Muscle layer of duodenum (tissue), 2 donors: ENCODE results near the gene CPED1.
A peak's percentile ranks its signal among the peaks of the same experiment; 100 is the strongest.

Experiments used
- H3K27ac ChIP-seq: one replicate; pipeline ENCODE4 v1.7.0; 2013; ENCODE audit warnings: mild to moderate bottlenecking, low read length
- H3K27me3 ChIP-seq: one replicate; pipeline ENCODE4 v1.7.0; 2013; ENCODE audit warnings: low read depth, mild to moderate bottlenecking, control low read depth, low read length
- H3K36me3 ChIP-seq, 2 donors: one replicate each; pipeline ENCODE4 v1.7.0; 2013; ENCODE audit warnings: low read length in 2 of 2, control low read depth in 1 of 2, mild to moderate bottlenecking in 1 of 2; ENCODE audit not compliant: insufficient read depth in 2 of 2, control insufficient read depth in 1 of 2
- H3K4me1 ChIP-seq, 2 donors: one replicate each; pipeline ENCODE4 v1.7.0; 2013; ENCODE audit warnings: low read length in 2 of 2, mild to moderate bottlenecking in 2 of 2, control low read depth in 1 of 2, moderate library complexity in 1 of 2; ENCODE audit not compliant: insufficient read depth in 2 of 2, control insufficient read depth in 1 of 2
- H3K4me3 ChIP-seq, 2 donors: one replicate each; pipeline ENCODE4 v1.7.0; 2013; ENCODE audit warnings: low read length in 2 of 2, low read depth in 1 of 2, mild to moderate bottlenecking in 1 of 2
- H3K9me3 ChIP-seq, 2 donors: one replicate each; pipeline ENCODE4 v1.7.0; 2013; ENCODE audit warnings: low read length in 2 of 2, control low read depth in 1 of 2, mild to moderate bottlenecking in 1 of 2; ENCODE audit not compliant: control insufficient read depth in 1 of 2
- donor health status: healthy.

Gene CPED1

DNA sequence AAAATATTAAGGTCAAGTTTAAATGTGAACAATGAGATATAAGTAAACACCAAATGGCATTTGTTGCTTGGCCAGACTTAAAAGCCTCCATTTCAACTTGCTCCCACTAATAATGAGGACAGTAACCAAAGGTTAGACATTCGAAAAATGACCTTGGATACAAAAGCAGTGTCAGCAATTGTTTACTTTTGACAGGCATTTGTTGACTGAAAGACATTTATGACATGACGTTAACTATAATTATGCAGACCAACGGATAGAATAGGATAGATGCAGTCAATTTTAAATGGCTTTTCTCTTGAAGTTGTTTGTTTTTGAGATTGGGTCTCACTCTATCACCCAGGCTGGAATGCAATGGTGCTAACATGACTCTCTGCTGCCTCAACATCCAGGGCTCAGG is 333.9 kb downstream of the CPED1 start:
- no peak overlapping the region for H3K27ac ChIP-seq
- no peaks in the 10 kb centered on the region for H3K27me3 ChIP-seq
- no peaks in the 10 kb centered on the region for H3K36me3 ChIP-seq
- no peaks in the 10 kb centered on the region for H3K9me3 ChIP-seq
- no peaks in the 10 kb centered on the region for H3K4me1 ChIP-seq
- H3K4me3 ChIP-seq, result no peak overlapping the region

GRCh38 chr7:121323515-121324302 is 335.2 kb downstream of the CPED1 start:
- Histone ChIP-seq H3K4me3 (no peak overlapping the region), H3K9me3 (no peaks in the 10 kb centered on the region), H3K4me1 (peaks cover 0 to 3% of the 10 kb centered on the region in 2 donors), H3K36me3 (no peaks in the 10 kb centered on the region), H3K27me3 (peaks cover 4% of the 10 kb centered on the region), H3K27ac (no peak overlapping the region)

DNA sequence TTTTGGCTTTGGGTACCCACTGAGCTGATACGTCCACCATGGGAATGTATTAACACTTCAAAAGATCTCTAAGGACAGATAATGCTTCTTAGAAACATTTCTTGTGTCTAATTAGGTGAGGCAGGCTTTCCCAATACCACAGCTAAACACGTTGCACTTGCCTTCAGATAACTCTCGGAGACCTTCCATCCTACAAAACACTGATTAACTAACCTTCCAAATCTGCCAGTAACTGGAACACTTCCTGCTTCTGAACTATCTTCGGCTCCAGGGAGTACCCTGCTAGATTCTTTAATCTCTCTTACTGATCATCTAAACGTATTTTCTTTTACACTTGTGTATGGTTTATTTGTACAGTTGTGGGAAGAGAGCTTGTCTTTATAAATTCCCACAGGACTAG is 339.2 kb downstream of the CPED1 start:
- no peaks in the 10 kb centered on the region for H3K36me3 ChIP-seq
- no peak overlapping the region for H3K27ac ChIP-seq
- peaks cover 0 to 25% of the 10 kb centered on the region in 2 donors for H3K4me1 ChIP-seq
- no peaks in the 10 kb centered on the region for H3K9me3 ChIP-seq
- no peak overlapping the region for H3K4me3 ChIP-seq
- H3K27me3 ChIP-seq, result peaks cover 40% of the 10 kb centered on the region

DNA sequence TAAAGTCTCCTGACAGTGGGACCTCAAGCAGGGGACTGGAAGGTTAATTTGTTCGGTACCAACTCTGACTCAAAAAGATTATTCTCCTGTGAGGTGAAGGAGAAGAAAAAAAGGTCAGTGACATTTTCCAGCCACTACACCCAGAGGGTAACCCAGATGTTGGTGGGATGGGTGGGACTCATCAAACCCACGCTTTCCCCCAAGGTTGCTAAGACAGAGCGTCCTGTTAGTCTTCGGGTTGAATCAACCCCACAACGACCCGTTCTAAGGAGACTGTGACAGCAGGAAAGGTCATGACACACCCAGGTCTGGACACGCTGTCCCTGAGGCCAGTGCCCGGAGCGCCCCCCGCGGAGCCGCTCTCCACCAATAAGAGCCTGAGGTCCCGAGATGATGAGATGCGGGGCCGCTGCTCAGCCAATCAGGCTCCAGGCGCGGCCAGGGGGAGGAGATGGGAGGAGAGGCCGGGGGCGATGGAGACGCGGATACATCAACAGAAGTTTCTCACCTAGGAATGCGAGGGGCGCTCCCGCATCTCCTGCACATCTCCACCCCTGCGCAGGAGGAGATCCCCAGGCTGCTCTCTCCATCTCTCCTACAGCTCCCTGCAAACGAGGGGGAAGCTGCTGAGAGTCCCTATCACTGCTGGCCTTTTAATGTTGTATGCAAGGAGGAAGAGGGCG is 340.1 kb downstream of the CPED1 start, which contains the start of gene WNT16:
Gene WNT16 (plus strand): TSS at position 493 of the 683 bp plus-strand sequence. CDS start 293 bp downstream, outside the sequence.
- Histone ChIP-seq H3K36me3 (no peaks in the 10 kb centered on the region), H3K4me1 (peaks cover 0 to 25% of the 10 kb centered on the region in 2 donors), H3K9me3 (no peaks in the 10 kb centered on the region), H3K27ac (no peak within 1 kb of the TSS), H3K4me3 (peak within 1 kb of the TSS; percentile 58 to 68), H3K27me3 (peaks cover 40% of the 10 kb centered on the region)

GRCh38 chr7:121329191-121330052 is 340.9 kb downstream of the CPED1 start:
- Histone ChIP-seq H3K27me3 (peaks cover 45% of the 10 kb centered on the region), H3K36me3 (no peaks in the 10 kb centered on the region), H3K4me1 (peaks cover 0 to 25% of the 10 kb centered on the region in 2 donors), H3K27ac (no peak overlapping the region), H3K4me3 (peak overlapping the region; percentile 58 to 68), H3K9me3 (no peaks in the 10 kb centered on the region)

DNA sequence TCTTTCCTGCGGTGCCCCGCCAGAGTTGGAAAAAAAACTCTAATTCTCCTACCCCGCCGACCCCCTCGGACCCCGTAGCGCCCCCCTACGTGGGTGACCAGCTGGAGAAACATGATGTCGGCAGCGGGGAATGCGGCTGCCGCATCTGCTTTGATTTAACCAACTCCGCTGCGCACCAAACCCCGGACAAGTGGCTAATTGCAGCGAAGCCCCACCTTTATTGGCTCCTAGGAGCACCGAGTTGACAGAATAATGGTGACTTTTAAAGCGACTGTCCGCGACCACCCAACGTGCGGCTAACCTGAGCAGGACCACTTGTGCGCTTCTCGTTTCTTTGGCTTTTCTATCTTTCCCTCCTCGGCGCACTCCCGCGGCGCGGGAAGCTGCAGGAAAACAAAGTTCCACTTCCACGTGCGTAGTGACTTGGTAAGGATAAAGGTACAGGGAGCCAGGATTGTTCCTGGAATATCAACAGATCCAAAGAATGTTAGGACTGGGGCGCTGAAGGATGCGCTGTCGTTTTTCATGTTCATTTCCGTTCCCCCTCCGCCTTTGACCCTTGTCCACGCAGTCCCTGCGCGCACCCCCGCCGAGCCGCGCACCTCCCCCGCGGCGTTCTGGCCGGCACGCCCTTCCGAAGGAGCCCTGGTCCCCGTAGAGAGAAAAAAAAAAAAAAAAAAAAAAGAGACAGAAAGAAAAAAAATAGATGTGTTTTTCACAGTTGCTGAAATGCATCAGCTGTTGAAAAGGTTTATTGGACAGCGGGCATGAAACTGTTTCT is 341.7 kb downstream of the CPED1 start:
- Histone ChIP-seq H3K9me3 (no peaks in the 10 kb centered on the region), H3K27me3 (peaks cover 46% of the 10 kb centered on the region), H3K4me3 (peak overlapping the region; percentile 58 to 68), H3K36me3 (no peaks in the 10 kb centered on the region), H3K27ac (no peak overlapping the region), H3K4me1 (peaks cover 0 to 25% of the 10 kb centered on the region in 2 donors)

DNA sequence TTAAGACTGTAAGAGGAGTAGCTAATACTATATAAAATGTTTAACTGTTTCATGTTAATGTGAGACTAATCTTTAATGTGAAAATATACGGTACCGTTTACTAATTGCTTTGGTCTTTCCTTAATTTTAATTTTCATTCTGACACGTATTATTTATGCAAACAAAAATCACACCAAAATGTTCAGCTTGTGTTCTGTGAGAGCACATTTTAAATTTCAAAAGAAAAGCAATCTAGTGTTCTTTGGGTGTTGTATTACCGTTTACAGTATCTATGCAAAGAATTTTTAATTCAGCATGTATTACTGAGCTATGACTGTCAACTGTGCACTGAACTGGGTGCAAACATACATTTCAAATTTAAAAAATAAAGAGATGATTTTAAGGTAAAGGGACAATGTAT is 342.5 kb downstream of the CPED1 start:
- H3K36me3 ChIP-seq, result no peaks in the 10 kb centered on the region
- H3K9me3 ChIP-seq, result no peaks in the 10 kb centered on the region
- no peak overlapping the region for H3K4me3 ChIP-seq
- H3K27ac ChIP-seq, result no peak overlapping the region
- H3K4me1 ChIP-seq, result peaks cover 0 to 25% of the 10 kb centered on the region in 2 donors
- peaks cover 46% of the 10 kb centered on the region for H3K27me3 ChIP-seq

DNA sequence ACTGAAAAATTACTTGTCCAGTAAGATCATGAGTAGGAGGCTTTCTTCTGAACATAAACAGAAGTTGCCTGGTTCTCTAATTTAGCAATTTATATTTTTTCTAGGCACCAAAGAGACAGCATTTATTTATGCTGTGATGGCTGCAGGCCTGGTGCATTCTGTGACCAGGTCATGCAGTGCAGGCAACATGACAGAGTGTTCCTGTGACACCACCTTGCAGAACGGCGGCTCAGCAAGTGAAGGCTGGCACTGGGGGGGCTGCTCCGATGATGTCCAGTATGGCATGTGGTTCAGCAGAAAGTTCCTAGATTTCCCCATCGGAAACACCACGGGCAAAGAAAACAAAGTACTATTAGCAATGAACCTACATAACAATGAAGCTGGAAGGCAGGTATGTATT is 343.1 kb downstream of the CPED1 start:
- H3K27me3 ChIP-seq, result peaks cover 46% of the 10 kb centered on the region
- no peak overlapping the region for H3K4me3 ChIP-seq
- H3K4me1 ChIP-seq, result peaks cover 0 to 25% of the 10 kb centered on the region in 2 donors
- no peaks in the 10 kb centered on the region for H3K9me3 ChIP-seq
- no peak overlapping the region for H3K27ac ChIP-seq
- no peaks in the 10 kb centered on the region for H3K36me3 ChIP-seq

DNA sequence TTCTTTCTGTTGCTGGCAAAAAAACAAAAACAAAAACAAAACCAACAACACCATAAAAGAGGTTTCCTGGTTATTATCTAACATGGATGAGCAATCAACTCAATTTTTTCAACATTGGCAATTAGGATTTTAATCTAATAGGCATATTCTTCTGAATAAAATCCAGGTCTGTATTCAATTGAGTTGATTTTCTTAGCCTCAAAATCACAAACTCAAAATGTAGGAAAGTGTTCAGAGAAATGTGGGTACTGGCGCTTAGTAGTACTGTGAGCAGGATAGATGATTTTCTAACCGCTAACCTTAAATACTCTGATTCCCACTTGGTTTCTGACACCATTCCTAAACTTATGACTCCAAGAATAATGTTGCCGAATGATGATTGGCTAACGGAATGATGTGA is 345.9 kb downstream of the CPED1 start:
- Histone ChIP-seq H3K4me1 (peaks cover 0 to 15% of the 10 kb centered on the region in 2 donors), H3K27me3 (peaks cover 35% of the 10 kb centered on the region), H3K36me3 (no peaks in the 10 kb centered on the region), H3K27ac (no peak overlapping the region), H3K9me3 (no peaks in the 10 kb centered on the region), H3K4me3 (no peak overlapping the region)

- H3K9me3 ChIP-seq, result no peaks in the 10 kb centered on the region
- H3K27ac ChIP-seq, result no peak overlapping the region
- H3K36me3 ChIP-seq, result no peaks in the 10 kb centered on the region
- peaks cover 28% of the 10 kb centered on the region for H3K27me3 ChIP-seq
- no peak overlapping the region for H3K4me3 ChIP-seq
- peaks cover 0 to 8% of the 10 kb centered on the region in 2 donors for H3K4me1 ChIP-seq
These were observed 346.6 kb downstream of the CPED1 start for GRCh38 chr7:121334875-121335648.
